Hepatocyte (in vitro differentiated cells): ENCODE data around the gene MYOT.

Experiments used
- CTCF ChIP-seq: fragments of 200-600 bp; sonication (generic); IDR thresholded peaks from 2 replicates; pipeline ENCODE4 v1.5.1; 2016; ENCODE audit warnings: antibody characterized with exemption, mild to moderate bottlenecking; ENCODE audit not compliant: poor library complexity
- EZH2 ChIP-seq: fragments of 200-600 bp; sonication (generic); IDR thresholded peaks from 2 replicates; pipeline ENCODE4 v1.6.1; 2016; ENCODE audit warnings: antibody characterized with exemption, mild to moderate bottlenecking, borderline replicate concordance
- EZH2phosphoT487 ChIP-seq: fragments of 200-600 bp; sonication (generic); IDR thresholded peaks from one replicate; pipeline ENCODE4 v1.6.1; 2018; ENCODE audit warnings: antibody characterized with exemption, mild to moderate bottlenecking, low read depth, moderate library complexity; ENCODE audit not compliant: unreplicated experiment, severe bottlenecking

- TF ChIP-seq CTCF (peak; percentile 50), EZH2 (no peak), EZH2phosphoT487 (no peak)
Observed at GRCh38 chr5:137822158-137822764, 45.4 kb upstream of the MYOT start.
